Measurements from ENCODE around the gene SUPT16H.

SUPT16H gene

GRCh38 chr14:21426692-21427091 lies 42.9 kb upstream of the SUPT16H start:
- H3K27me3 ChIP-seq (ENCODE audit: control insufficient read depth, low read length), result no peaks in the 10 kb centered on the region
- H3K79me2 ChIP-seq (ENCODE audit: control insufficient read depth, low read length), result peaks cover 23% of the 10 kb centered on the region
- H3K4me3 ChIP-seq (ENCODE audit: low read length), result no peak overlapping the region
- H3F3A ChIP-seq (ENCODE audit: control insufficient read depth, insufficient read depth), result no peaks in the 10 kb centered on the region
- H3K9me2 ChIP-seq (replicated peaks; ENCODE audit: control insufficient read depth, low read length), result no peaks in the 10 kb centered on the region
- peaks cover 95% of the 10 kb centered on the region for H3K36me3 ChIP-seq (ENCODE audit: control insufficient read depth, low read length)
- TF ChIP-seq, protein P1, sequence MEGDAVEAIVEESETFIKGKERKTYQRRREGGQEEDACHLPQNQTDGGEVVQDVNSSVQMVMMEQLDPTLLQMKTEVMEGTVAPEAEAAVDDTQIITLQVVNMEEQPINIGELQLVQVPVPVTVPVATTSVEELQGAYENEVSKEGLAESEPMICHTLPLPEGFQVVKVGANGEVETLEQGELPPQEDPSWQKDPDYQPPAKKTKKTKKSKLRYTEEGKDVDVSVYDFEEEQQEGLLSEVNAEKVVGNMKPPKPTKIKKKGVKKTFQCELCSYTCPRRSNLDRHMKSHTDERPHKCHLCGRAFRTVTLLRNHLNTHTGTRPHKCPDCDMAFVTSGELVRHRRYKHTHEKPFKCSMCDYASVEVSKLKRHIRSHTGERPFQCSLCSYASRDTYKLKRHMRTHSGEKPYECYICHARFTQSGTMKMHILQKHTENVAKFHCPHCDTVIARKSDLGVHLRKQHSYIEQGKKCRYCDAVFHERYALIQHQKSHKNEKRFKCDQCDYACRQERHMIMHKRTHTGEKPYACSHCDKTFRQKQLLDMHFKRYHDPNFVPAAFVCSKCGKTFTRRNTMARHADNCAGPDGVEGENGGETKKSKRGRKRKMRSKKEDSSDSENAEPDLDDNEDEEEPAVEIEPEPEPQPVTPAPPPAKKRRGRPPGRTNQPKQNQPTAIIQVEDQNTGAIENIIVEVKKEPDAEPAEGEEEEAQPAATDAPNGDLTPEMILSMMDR (IDR thresholded peaks at IDR 0.05; ENCODE audit: low read depth, low read length, poor library complexity, severe bottlenecking), result no peak
- no peak for TF ChIP-seq EZH2phosphoT487 (IDR thresholded peaks at IDR 0.05; ENCODE audit: borderline replicate concordance, low read length)
- H3K9me3 ChIP-seq (ENCODE audit: control insufficient read depth, insufficient read depth, low read length), result no peaks in the 10 kb centered on the region
- no peaks in the 10 kb centered on the region for H4K20me1 ChIP-seq (ENCODE audit: control insufficient read depth, insufficient read depth, low read depth, low read length)
- H3K4me1 ChIP-seq (ENCODE audit: control insufficient read depth, low read length), result no peaks in the 10 kb centered on the region
- H3K4me2 ChIP-seq (ENCODE audit: low read length), result no peak overlapping the region
- no peak overlapping the region for H3K27ac ChIP-seq (ENCODE audit: low read depth, low read length)

GRCh38 chr14:21419528-21419927 lies 35.7 kb upstream of the SUPT16H start:
- Histone ChIP-seq H3K27me3 (ENCODE audit: control insufficient read depth, low read length) (no peaks in the 10 kb centered on the region), H3K9me3 (ENCODE audit: control insufficient read depth, insufficient read depth, low read length) (no peaks in the 10 kb centered on the region), H3K79me2 (ENCODE audit: control insufficient read depth, low read length) (0 out of 2 replicates have a peak, but pooled peaks cover 2% of the 10 kb centered on the region), H3K9me2 (replicated peaks; ENCODE audit: control insufficient read depth, low read length) (no peaks in the 10 kb centered on the region), H3K4me1 (ENCODE audit: control insufficient read depth, low read length) (no peaks in the 10 kb centered on the region), H3K27ac (ENCODE audit: low read depth, low read length) (no peak overlapping the region), H3K36me3 (ENCODE audit: control insufficient read depth, low read length) (peaks cover 74% of the 10 kb centered on the region), H4K20me1 (ENCODE audit: control insufficient read depth, insufficient read depth, low read depth, low read length) (no peaks in the 10 kb centered on the region), H3F3A (ENCODE audit: control insufficient read depth, insufficient read depth) (no peaks in the 10 kb centered on the region), H3K4me2 (ENCODE audit: low read length) (no peak overlapping the region), H3K4me3 (ENCODE audit: low read length) (no peak overlapping the region)
- TF ChIP-seq, protein P1 (IDR thresholded peaks at IDR 0.05; ENCODE audit: low read depth, low read length, poor library complexity, severe bottlenecking), result no peak

DNA sequence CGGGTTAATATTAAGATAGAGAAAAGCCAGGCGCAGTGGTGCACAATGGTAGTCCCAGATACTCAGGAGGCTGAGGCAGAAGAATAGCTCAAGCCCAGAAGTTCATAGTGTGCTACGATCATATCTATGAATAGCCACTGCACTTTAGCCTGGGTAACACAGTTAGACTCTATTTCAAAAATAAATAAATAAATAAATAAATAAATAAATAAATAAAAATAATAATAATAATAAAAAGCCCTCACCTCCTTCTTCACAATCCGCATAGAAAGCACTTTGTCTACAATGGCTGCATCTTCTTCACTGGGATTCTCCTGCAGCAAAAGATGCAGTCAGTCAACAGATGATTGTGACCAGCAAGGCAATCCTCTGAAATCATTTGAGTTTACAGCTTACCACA lies 31.5 kb upstream of the SUPT16H start:
- no peaks in the 10 kb centered on the region for H3K4me1 ChIP-seq (ENCODE audit: control insufficient read depth, low read length)
- no peaks in the 10 kb centered on the region for H3K27me3 ChIP-seq (ENCODE audit: control insufficient read depth, low read length)
- H3K4me3 ChIP-seq (ENCODE audit: low read length), result no peak overlapping the region
- TF ChIP-seq, protein P1 (IDR thresholded peaks at IDR 0.05; ENCODE audit: low read depth, low read length, poor library complexity, severe bottlenecking), result no peak
- H3K9me2 ChIP-seq (replicated peaks; ENCODE audit: control insufficient read depth, low read length), result no peaks in the 10 kb centered on the region
- no peak overlapping the region for H3K4me2 ChIP-seq (ENCODE audit: low read length)
- no peaks in the 10 kb centered on the region for H3K79me2 ChIP-seq (ENCODE audit: control insufficient read depth, low read length)
- H3F3A ChIP-seq (ENCODE audit: control insufficient read depth, insufficient read depth), result no peaks in the 10 kb centered on the region
- H3K27ac ChIP-seq (ENCODE audit: low read depth, low read length), result no peak overlapping the region
- H3K36me3 ChIP-seq (ENCODE audit: control insufficient read depth, low read length), result peaks cover 76% of the 10 kb centered on the region
- H4K20me1 ChIP-seq (ENCODE audit: control insufficient read depth, insufficient read depth, low read depth, low read length), result no peaks in the 10 kb centered on the region
- no peaks in the 10 kb centered on the region for H3K9me3 ChIP-seq (ENCODE audit: control insufficient read depth, insufficient read depth, low read length)

- Histone ChIP-seq H3K9me3 (ENCODE audit: control insufficient read depth, insufficient read depth, low read length) (no peaks in the 10 kb centered on the region), H4K20me1 (ENCODE audit: control insufficient read depth, insufficient read depth, low read depth, low read length) (no peaks in the 10 kb centered on the region), H3K4me3 (ENCODE audit: low read length) (no peak overlapping the region), H3K9me2 (replicated peaks; ENCODE audit: control insufficient read depth, low read length) (no peaks in the 10 kb centered on the region), H3K4me2 (ENCODE audit: low read length) (no peak overlapping the region), H3K27me3 (ENCODE audit: control insufficient read depth, low read length) (no peaks in the 10 kb centered on the region), H3K4me1 (ENCODE audit: control insufficient read depth, low read length) (no peaks in the 10 kb centered on the region), H3F3A (ENCODE audit: control insufficient read depth, insufficient read depth) (no peaks in the 10 kb centered on the region; the same call in 1 of the 2 replicates), H3K79me2 (ENCODE audit: control insufficient read depth, low read length) (no peaks in the 10 kb centered on the region), H3K36me3 (ENCODE audit: control insufficient read depth, low read length) (peaks cover 79% of the 10 kb centered on the region), H3K27ac (ENCODE audit: low read depth, low read length) (no peak overlapping the region)
- TF ChIP-seq EZH2phosphoT487 (IDR thresholded peaks at IDR 0.05; ENCODE audit: borderline replicate concordance, low read length), result no peak
- TF ChIP-seq, protein P1 (IDR thresholded peaks at IDR 0.05; ENCODE audit: low read depth, low read length, poor library complexity, severe bottlenecking), result no peak
Measured at GRCh38 chr14:21414137-21414631, 30.4 kb upstream of the SUPT16H start.
